Dermis lymphatic vessel endothelial cell (primary cell): ENCODE measurements around the gene RPS6KC1. TPM values are rescaled to one million over a fixed set of nuclear protein-coding genes. Genes with fewer than 3 reads are reported as not detected.

Source experiments
- total RNA-seq: library from RNA; depleted of rRNA; stranded (reverse); fragments of >200 nt; gene quantifications from 2 replicates; pipeline ENCODE4 v1.2.1, GENCODE V29; 2014

The RPS6KC1 gene, protein sequence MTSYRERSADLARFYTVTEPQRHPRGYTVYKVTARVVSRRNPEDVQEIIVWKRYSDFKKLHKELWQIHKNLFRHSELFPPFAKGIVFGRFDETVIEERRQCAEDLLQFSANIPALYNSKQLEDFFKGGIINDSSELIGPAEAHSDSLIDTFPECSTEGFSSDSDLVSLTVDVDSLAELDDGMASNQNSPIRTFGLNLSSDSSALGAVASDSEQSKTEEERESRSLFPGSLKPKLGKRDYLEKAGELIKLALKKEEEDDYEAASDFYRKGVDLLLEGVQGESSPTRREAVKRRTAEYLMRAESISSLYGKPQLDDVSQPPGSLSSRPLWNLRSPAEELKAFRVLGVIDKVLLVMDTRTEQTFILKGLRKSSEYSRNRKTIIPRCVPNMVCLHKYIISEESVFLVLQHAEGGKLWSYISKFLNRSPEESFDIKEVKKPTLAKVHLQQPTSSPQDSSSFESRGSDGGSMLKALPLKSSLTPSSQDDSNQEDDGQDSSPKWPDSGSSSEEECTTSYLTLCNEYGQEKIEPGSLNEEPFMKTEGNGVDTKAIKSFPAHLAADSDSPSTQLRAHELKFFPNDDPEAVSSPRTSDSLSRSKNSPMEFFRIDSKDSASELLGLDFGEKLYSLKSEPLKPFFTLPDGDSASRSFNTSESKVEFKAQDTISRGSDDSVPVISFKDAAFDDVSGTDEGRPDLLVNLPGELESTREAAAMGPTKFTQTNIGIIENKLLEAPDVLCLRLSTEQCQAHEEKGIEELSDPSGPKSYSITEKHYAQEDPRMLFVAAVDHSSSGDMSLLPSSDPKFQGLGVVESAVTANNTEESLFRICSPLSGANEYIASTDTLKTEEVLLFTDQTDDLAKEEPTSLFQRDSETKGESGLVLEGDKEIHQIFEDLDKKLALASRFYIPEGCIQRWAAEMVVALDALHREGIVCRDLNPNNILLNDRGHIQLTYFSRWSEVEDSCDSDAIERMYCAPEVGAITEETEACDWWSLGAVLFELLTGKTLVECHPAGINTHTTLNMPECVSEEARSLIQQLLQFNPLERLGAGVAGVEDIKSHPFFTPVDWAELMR
- 19.4 and 26.2 TPM in 2 replicates for total RNA-seq

DNA sequence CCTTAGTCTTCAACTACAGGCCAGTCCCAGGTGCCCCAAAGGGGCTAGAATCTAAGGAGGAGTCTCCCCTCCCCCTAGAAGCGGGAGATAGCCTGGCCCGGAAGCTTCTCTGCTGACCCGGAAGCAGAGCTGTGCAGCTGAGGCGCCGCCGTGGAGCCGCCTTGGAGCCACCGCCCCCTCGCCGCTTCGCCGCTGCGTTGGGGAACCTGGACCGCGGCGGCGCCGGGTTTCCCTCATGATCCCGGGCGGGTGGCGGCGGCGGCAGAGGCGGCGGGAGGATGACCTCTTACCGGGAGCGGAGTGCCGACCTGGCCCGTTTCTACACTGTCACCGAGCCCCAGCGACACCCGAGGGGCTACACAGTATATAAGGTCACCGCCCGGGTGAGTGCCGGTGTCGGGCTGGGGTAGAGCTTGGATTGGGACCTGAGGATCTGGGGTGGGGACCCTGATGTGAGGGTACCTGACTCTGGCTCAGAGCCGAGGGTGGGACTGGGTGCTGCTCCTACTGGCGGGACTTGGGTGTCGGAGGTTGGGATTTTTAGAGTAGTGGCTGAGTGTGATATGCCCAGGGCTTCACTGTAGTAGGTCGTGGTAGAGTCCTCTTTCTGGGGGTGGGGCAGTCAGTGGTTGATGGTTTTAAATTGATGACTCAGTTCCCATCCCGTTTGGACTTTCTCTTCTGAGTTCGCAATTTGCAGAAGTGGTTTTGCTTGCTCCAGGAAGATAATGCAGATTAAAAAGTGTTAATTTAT lies at the start of gene RPS6KC1:
RPS6KC1 (plus strand) TSS at position 115 of the 754 bp plus-strand sequence; CDS start at position 279, 164 bp downstream.

DNA sequence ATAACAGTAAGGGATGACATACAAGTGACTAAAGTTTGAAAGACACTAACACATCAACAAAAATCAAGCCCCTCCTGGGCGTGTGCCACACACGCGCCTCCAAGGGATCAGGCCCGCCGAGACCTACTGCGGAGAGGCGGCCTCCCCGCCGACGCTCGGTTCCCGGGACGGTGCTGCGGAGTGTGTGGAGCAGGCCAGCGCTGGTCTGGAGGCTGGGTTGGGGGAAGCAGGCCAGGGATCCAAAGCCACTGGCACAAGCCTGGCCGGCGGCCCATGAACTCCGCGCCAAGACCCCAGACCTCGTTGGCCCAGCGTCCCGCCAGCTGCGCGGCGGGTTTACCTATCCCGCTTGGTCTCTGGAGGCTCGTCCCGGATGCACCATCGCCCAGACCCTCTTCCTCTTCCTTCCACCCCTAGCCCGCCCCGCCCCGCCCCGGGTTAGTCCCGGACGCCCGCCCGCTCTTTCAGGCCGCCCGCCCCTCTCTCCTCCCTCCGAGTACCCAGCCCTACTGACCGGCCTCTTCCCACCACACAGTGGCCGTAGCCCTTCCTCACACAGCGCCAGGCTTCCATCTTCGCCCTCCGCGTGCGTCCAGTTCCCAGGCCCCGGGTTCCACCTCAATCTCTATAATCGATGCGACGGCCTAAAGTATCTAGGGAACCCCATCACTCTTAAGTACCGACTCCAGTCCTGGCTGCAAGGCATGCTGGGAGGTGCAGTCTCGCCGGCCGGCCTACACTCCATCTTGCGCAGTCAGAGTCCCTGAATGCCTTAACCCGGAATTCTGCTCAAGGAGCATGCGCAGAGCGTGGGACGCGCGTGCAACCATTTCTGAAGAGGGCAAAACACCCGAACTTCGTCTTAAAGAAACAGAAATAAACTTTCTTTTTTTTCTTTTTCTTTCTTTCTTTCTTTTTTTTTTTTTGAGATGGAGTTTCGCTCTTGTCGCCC lies 35.7 kb upstream of the RPS6KC1 start, which contains the start of gene ANGEL2:
ANGEL2 (minus strand) TSS at position 769 of the 952 bp plus-strand sequence; CDS start at position 573, 196 bp downstream.

Other genes with a start within 250 kb of the RPS6KC1 start
- 0.17 TPM in 1 of 2 replicates, not detected in the other for gene SPATA45, start 203.6 kb upstream of the RPS6KC1 start, total RNA-seq
- gene FLVCR1, start 193.0 kb upstream of the RPS6KC1 start, total RNA-seq: 9.2 and 9.8 TPM in 2 replicates
- gene VASH2, start 100.7 kb upstream of the RPS6KC1 start, total RNA-seq: under 0.01 and 0.17 TPM in 2 replicates
- 46.5 and 52.3 TPM in 2 replicates for gene ANGEL2, start 35.4 kb upstream of the RPS6KC1 start, total RNA-seq